OCI-LY7 (cell line): Measurements from ENCODE around the gene SDE2.

ENCODE experiments used
- CTCF ChIP-seq: fragments of 200-600 bp; sonication (generic); conservative IDR thresholded peaks from 2 replicates; pipeline ENCODE4 v1.5.1; 2014; ENCODE audit warnings: mild to moderate bottlenecking, antibody characterized with exemption, low read length, moderate library complexity, mixed read lengths
- EZH2phosphoT487 ChIP-seq: fragments of 200-600 bp; sonication (generic); IDR thresholded peaks from 2 replicates; pipeline ENCODE4 v1.6.1; 2018; ENCODE audit warnings: low read depth, borderline replicate concordance, mild to moderate bottlenecking, mixed run types, antibody characterized with exemption, low read length, moderate library complexity, mixed read lengths

- TF ChIP-seq CTCF: no peak
- TF ChIP-seq EZH2phosphoT487: no peak
Measured at GRCh38 chr1:226023735-226024134, 24.6 kb upstream of the SDE2 start.
